ENCODE measurements around the gene TEKT5.

DNA sequence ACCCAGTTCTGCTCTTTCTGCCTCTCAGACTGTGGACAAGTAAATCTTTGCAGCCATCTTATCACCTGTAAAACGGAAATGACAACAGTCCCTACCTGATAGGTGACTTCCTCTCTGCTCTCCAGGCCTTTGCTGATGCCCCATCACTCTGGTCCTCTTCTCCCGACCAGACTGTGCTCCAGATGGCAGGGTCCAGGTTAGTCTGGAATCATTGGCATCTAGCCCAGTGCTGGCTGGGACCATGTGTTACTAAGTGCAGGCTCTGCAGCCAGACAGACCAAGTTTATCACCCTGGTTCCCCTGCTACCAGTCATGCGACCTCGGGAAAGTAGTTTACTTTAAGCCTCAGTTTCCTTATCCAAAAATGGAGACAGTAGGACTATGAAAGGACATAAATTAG is 47.1 kb upstream of the TEKT5 start:
- TF ChIP-seq, protein P1, sequence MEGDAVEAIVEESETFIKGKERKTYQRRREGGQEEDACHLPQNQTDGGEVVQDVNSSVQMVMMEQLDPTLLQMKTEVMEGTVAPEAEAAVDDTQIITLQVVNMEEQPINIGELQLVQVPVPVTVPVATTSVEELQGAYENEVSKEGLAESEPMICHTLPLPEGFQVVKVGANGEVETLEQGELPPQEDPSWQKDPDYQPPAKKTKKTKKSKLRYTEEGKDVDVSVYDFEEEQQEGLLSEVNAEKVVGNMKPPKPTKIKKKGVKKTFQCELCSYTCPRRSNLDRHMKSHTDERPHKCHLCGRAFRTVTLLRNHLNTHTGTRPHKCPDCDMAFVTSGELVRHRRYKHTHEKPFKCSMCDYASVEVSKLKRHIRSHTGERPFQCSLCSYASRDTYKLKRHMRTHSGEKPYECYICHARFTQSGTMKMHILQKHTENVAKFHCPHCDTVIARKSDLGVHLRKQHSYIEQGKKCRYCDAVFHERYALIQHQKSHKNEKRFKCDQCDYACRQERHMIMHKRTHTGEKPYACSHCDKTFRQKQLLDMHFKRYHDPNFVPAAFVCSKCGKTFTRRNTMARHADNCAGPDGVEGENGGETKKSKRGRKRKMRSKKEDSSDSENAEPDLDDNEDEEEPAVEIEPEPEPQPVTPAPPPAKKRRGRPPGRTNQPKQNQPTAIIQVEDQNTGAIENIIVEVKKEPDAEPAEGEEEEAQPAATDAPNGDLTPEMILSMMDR (IDR thresholded peaks at IDR 0.05) = no peak
- TF ChIP-seq POLR2A (IDR thresholded peaks at IDR 0.05) = no peak

All from body of pancreas (tissue), 4 donors.